ENCODE results near the gene RHOT2.

The RHOT2 gene

DNA sequence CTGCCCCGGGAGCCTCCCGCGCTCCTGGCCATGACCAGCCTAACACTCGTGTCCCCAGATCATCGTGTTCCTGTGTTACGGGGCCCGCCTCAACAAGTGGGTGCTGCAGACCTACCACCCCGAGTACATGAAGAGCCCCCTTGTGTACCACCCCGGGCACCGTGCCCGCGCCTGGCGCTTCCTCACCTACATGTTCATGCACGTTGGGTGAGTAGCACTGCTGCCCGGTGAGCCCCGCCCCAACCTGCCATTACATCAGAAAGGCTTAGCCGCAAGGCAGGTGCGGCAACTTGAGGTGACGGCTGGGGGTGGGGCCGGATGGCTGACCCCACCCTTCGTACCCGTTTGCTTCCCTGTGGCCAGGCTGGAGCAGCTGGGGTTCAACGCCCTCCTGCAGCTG is 9.0 kb downstream of the RHOT2 start:
- H3K27ac ChIP-seq, result peak overlapping the region; percentile 98; the same call in 1 of the 2 replicates
- no peak for TF ChIP-seq ZFX (IDR thresholded peaks at IDR 0.05; ENCODE audit: borderline replicate concordance)
- TF ChIP-seq, protein P1, sequence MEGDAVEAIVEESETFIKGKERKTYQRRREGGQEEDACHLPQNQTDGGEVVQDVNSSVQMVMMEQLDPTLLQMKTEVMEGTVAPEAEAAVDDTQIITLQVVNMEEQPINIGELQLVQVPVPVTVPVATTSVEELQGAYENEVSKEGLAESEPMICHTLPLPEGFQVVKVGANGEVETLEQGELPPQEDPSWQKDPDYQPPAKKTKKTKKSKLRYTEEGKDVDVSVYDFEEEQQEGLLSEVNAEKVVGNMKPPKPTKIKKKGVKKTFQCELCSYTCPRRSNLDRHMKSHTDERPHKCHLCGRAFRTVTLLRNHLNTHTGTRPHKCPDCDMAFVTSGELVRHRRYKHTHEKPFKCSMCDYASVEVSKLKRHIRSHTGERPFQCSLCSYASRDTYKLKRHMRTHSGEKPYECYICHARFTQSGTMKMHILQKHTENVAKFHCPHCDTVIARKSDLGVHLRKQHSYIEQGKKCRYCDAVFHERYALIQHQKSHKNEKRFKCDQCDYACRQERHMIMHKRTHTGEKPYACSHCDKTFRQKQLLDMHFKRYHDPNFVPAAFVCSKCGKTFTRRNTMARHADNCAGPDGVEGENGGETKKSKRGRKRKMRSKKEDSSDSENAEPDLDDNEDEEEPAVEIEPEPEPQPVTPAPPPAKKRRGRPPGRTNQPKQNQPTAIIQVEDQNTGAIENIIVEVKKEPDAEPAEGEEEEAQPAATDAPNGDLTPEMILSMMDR (IDR thresholded peaks at IDR 0.05), result no peak

DNA sequence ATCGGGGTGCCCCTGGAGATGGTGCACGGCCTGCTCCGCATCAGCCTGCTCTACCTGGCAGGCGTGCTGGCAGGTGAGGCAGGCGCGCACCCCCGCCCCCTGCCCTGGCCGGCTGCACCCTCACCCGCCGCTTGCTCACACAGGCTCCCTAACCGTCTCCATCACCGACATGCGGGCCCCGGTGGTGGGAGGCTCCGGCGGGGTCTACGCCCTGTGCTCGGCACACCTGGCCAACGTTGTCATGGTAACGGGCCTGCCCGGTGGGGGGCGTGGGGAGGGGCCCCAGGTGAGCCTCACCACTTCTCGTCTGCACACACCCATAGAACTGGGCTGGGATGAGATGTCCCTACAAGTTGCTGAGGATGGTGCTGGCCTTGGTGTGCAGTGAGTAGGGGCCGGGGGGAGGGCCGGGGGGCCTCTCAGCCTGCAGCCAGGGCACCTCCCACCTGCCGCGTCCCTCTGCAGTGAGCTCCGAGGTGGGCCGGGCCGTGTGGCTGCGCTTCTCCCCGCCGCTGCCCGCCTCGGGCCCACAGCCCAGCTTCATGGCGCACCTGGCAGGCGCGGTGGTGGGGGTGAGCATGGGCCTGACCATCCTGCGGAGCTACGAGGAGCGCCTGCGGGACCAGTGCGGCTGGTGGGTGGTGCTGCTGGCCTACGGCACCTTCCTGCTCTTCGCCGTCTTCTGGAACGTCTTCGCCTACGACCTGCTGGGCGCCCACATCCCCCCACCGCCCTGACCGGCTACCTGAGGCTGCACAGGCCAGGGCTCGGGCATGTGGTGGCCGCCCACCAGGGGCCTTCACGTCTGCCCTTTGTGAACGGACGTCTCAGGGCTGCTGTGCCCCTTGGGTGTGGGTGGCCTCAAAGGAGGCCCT is 9.6 kb downstream of the RHOT2 start:
- no peak for TF ChIP-seq ZFX (IDR thresholded peaks at IDR 0.05; ENCODE audit: borderline replicate concordance)
- TF ChIP-seq, protein P1 (IDR thresholded peaks at IDR 0.05), result no peak
- peak overlapping the region; percentile 98 for H3K27ac ChIP-seq

DNA sequence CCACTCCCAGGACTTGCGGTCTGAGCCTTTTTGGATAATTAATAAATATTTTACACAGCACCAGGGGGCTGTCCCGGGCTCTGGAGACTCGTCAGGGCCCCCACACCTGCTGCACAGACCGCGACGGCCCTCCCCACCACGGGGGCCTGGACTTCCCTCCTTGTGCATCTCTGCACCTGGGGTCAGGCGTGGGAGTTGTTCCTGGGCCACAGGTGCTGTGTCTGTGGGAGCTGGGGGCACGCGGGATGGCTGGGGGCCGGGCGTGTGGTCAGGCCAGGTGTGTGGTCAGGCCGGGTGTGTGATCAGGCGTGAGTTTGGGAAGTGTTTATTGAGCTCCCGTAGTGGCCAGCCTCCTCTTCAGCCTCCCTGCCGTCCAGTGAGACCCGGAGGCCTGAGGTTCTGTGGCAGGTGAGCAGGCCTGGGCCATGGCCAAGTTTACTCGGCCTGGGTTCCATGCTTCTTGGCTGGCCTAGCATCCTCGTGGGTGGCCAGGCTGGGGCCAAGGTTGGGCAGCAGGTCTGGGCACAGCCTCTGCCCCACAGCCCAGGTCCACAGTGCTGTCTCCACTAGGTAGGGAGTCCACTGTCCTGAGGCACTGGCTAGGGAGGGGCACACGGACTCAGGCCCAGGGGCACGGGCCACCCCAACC is 10.4 kb downstream of the RHOT2 start:
- H3K27ac ChIP-seq, result peak overlapping the region; percentile 98
- TF ChIP-seq ZFX (IDR thresholded peaks at IDR 0.05; ENCODE audit: borderline replicate concordance), result no peak
- TF ChIP-seq, protein P1 (IDR thresholded peaks at IDR 0.05), result no peak

DNA sequence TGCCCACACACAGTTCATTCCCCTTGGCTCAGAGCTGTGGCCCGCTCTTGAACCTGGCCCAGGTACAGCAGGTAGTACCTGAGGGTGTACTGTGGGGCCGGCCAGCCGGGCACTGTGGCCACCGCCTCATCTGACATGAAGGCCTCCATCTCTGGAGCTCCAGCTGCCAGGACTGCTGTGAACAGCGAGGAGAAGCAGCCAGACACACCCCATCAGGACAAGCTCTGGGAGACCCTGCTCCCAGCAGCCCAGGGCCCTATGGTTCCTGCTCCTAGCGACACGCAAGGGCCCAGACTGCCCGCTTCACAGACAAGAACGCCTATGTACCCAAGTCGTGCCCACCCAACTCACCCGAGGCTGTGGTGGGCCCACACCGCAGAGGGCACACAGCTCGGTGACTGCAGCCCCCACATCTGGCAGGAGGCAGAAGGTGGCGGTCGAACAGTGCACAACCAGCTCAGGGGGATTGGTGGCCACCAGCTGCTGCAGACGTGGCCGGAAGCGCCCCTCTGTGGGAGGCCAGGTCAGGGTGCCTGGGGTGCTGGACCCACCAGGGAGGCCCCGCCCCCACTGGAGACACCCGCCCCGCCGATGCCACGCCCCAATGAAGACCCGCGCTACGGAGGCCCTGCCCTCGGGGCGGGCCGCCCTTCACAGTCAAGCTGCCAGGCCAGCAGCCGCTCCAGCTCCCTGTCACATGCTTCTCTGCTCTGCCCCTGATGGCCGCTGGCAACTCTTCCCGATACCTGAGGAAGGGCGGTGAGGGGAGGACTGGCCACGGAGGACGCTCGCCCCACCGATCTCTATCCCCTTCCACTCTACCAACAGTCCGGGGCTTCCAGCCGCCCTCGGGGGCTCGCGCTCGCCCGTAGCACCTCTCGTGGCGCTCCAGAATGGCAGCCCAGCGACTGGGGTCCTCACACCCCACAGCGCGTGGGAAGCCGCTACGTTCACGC is 11.2 kb downstream of the RHOT2 start:
- TF ChIP-seq, protein P1 (IDR thresholded peaks at IDR 0.05), result no peak
- no peak for TF ChIP-seq ZFX (IDR thresholded peaks at IDR 0.05; ENCODE audit: borderline replicate concordance)
- H3K27ac ChIP-seq, result peak overlapping the region; percentile 98

DNA sequence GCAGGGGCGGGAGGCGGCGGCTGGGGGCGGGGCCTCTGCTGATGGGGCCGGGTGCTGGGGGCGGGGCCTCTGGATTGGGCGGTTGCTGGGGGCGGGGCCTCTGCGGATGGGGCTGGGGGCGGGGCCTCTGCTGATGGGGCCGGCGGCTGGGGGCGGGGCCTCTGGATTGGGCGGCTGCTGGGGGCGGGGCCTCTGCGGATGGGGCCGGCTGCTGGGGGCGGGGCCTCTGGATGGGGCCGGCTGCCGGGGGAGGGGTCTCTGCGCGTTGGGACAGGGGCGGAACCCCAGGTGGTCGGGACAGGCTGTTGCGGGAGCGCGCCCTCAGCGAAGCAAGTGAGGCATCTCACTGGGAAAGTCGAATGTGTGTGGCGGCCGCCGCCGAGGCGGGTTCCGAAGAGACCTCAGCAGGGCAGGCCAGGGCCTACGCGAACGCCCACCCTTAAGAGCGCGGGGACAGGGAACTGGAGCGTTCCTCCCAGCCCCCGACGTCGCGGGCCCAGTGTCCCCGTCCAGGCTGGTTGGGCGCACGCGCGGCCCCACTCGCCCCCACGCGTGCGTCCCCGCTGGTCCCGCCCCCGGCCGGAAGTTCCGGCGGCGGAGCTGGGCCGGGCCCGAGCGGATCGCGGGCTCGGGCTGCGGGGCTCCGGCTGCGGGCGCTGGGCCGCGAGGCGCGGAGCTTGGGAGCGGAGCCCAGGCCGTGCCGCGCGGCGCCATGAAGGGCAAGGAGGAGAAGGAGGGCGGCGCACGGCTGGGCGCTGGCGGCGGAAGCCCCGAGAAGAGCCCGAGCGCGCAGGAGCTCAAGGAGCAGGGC is 12.1 kb downstream of the RHOT2 start, which contains the start of gene STUB1:
Gene STUB1, plus strand, starts transcription at position 597 of the 811 bp plus-strand sequence. Its CDS starts 116 bp downstream, at position 713.
- no peak for TF ChIP-seq ZFX (IDR thresholded peaks at IDR 0.05; ENCODE audit: borderline replicate concordance)
- TF ChIP-seq, protein P1 (IDR thresholded peaks at IDR 0.05), result no peak
- H3K27ac ChIP-seq, result peak within 1 kb of the TSS; percentile 98

DNA sequence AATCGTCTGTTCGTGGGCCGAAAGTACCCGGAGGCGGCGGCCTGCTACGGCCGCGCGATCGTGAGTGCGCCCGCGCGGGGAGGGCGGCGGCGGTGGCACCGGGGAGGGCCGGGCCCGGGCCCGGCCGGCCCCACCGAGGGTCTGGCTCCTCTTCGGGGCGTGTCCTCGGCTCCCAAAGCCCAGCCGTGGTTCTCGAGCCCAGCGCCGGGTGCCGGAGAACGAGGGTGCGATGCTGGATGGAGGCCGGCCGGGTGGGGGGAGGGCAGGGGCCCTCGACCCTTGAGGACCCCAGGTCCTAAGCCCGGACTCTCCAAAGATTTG is 12.7 kb downstream of the RHOT2 start:
- H3K27ac ChIP-seq, result peak overlapping the region; percentile 98

More for the DNA sequence above, 12.7 kb downstream of the RHOT2 start:
- no peak for TF ChIP-seq ZFX (IDR thresholded peaks at IDR 0.05; ENCODE audit: borderline replicate concordance)
- TF ChIP-seq, protein P1 (IDR thresholded peaks at IDR 0.05), result no peak

All from 22Rv1 (cell line).